Fibroblast of lung (primary cell): Measurements from ENCODE around the gene PCBD1.

Source experiments
- EZH2 ChIP-seq: IDR thresholded peaks from 2 replicates; pipeline ENCODE4 v1.5.1; 2012; ENCODE audit warnings: low read length, control low read depth, mild to moderate bottlenecking; ENCODE audit errors: missing control alignments
- TF ChIP-seq, protein P1 (sequence below), 2 donors: IDR thresholded peaks in 1 of 2; conservative IDR thresholded peaks in 1 of 2; 1 replicate in 1 of 2; 2 replicates in 1 of 2; pipeline ENCODE4 v1.5.1; 2011 to 2012; ENCODE audit warnings: low read length in 2 of 2, control low read depth in 1 of 2, inconsistent platforms in 1 of 2, low read depth in 1 of 2, mild to moderate bottlenecking in 1 of 2

DNA sequence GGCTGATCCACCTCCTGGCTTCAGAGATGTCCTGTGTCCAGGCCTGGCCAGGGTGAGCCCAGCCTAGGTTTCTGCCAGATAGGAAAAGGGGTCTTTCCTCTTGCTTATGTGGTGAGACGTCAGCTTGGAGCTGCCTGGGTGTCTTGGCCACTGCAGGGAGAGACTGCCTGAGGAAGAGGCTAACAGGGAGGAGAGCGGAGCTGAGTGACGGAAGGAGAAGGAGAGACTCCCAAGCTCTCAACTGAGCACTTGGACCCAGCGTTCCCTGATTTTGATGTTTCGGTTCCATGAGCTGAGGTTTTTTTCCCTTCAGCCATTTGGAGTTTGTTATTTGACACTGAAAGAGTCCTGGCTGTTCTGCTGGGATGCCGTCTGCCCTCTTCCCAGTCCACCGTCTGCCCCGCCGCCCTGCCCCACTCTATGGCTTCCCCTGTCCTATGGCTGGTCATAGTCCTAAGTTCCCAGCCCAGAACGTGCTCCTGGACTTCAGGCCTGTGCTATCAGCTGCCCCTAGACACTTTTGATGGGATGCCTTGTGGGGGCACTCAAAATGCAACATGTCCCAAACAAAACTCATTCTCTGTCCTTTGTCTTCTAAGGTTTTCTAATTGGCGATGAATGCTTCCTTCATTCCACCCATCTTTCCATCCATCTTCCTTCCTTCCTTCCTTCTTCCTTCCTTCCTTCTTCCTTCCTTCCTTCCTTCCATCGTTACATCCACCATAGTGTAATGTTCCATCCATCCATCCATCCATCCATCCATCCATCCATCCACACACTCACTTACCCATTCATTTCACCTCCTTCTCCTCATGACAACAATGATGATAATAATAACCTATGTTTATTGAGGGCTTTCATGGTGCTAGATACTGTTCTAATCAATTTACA, 20.3 kb upstream of the PCBD1 start:
- TF ChIP-seq, protein P1, sequence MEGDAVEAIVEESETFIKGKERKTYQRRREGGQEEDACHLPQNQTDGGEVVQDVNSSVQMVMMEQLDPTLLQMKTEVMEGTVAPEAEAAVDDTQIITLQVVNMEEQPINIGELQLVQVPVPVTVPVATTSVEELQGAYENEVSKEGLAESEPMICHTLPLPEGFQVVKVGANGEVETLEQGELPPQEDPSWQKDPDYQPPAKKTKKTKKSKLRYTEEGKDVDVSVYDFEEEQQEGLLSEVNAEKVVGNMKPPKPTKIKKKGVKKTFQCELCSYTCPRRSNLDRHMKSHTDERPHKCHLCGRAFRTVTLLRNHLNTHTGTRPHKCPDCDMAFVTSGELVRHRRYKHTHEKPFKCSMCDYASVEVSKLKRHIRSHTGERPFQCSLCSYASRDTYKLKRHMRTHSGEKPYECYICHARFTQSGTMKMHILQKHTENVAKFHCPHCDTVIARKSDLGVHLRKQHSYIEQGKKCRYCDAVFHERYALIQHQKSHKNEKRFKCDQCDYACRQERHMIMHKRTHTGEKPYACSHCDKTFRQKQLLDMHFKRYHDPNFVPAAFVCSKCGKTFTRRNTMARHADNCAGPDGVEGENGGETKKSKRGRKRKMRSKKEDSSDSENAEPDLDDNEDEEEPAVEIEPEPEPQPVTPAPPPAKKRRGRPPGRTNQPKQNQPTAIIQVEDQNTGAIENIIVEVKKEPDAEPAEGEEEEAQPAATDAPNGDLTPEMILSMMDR (conservative IDR thresholded peaks at IDR 0.05 in 1 of 2, IDR thresholded peaks at IDR 0.05 in 1 of 2; ENCODE audit: low read depth in 1 of 2, low read length in 2 of 2) = no peak
- TF ChIP-seq EZH2 = no peak
